Midbrain (tissue), 1 donor: ENCODE data around the gene LBHD1.
"Not testable (repeated sequence)": the region's sequence is repeated elsewhere in the genome, so short reads cannot be mapped to it uniquely, and the experiment has no call there.

Experiments
- DNase-seq: peaks from one replicate; lab custom pipeline; 2025; lab: John Stamatoyannopoulos, UW

The LBHD1 gene

DNA sequence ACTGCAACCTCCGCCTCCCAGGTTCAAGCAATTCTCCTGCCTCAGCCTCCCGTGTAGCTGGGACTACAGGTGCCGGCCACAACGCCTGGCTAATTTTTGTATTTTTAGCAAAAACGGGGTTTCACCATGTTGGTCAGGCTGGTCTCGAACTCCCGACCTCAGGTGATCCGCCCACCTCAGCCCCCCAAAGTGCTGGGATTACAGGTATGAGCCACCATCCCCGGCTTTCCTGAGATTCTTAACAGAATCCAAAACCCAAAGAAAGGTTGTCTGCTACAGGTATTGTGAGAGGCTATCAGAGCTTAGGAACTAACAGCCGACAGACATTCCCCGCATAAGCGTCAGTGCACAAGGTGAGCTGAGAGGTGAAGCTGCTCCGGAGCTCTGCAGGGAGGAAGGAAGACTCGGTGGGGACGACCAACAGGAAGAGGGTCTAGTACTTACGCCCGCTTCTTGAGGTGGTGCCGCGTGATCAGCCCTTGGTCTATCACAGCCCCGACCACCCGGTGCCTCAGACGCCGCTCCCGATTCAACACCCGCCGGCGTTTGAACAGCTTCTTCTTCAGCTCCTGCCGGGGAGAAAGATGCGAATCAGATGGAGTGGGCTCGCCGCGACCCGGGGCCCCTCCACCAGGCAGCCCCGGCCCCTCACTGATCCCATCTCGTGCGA lies 7.5 kb downstream of the LBHD1 start:
- DNase-seq: no peak

DNA sequence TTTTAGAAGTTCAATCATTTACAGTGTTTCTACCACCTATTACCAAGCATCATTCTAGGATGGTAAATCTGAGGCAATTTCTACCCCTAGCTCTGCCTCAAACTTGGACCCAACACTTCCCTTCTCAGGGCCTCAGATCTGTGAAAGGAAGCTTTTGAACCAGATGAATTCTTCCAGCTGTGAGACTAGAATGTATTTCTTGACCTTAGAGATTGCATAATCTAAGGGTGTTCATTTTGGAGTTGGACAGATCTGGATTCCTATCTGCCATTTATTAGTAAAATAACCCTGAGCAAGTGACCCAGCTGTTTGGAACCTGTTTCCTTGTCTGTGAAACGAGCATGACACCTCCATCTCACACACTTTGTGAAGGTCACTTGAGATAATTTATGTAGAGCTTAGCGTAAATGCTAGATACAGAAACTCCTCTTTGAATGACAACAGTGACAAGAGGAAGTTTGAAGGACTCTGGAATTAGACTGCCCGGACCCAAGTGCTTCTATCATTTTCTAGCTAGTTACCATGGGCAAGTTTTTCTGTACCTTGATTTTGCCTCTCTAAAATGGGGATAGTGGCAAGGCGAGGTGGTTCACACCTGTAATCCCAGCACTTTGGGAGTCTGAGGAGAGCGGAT lies 15.2 kb downstream of the LBHD1 start:
- DNase-seq: no peak

DNA sequence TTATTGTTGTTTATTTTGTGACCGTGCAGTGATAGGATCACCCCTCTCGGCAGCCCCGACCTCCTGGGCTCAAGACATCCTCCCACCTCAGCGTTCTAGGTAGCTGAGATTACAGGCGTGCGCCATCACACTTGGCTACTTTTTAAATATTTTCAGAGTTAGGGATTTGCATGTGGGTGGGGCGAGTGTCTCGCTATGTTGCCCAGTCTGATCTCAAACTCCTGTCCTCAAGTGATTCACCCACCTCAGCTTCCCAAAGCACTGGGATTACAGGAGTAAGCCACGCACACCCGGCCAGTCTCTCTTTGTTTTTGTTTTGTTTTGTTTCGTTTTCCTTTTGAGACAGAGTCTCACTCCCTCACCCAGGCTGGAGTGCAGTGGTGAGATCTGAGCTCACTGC lies 17.8 kb downstream of the LBHD1 start:
- no peak for DNase-seq

DNA sequence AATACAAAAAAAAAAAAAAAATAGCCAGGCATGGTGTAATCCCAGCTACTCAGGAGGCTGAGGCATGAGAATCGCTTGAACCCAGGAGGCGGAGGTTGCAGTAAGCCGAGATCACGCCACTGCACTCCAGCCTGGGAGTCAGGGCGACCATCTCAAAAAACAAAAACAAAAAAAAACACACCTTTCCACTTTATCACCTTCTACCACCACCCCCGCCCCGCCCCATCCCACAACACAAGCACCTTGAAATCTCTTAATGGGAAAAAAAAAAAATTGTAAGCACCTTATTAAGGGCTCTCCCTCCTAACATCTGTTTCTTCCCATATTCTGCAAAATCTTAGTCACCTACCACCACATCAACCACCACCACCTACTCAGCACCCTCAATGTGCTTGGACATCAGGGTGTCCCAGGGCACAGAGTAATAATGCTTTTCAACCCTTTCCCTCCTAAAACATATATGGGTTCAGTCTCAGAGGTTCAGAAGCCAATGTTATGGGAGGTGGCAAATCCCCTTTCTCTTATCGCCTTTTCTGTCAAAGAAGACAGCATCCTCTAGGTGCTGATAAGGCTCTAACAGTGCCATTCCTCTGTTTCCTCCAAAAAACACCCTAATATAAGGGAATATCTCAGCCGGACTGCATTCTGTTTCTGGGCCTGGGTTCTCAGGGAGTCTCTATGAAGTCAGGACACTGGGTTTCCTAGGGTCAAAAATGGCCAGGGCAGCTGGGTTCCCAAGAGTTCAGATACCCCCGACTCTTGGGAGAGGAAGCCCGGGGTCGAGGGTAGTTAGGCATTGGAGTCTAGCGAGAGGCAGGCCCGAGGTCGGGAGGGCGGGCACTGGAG lies 19.7 kb downstream of the LBHD1 start:
- DNase-seq: no peak

DNA sequence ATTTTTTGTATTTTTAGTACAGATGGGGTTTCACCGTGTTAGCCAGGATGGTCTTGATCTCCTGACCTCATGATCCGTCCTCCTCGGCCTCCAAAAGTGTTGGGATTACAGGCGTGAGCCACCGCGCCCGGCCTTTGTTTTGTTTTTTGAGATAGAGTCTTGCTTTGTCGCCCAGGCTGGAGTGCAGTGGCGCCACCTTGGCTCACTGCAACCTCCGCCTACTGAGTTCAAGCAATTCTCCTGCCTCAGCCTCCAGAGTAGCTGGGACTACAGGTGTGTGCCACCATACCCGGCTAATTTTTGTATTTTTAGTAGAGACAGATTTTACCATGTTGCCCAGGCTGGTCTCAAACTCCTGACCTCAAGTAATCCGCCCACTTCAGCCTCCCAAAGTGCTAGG lies 21.8 kb downstream of the LBHD1 start:
- not testable (repeated sequence) for DNase-seq

DNA sequence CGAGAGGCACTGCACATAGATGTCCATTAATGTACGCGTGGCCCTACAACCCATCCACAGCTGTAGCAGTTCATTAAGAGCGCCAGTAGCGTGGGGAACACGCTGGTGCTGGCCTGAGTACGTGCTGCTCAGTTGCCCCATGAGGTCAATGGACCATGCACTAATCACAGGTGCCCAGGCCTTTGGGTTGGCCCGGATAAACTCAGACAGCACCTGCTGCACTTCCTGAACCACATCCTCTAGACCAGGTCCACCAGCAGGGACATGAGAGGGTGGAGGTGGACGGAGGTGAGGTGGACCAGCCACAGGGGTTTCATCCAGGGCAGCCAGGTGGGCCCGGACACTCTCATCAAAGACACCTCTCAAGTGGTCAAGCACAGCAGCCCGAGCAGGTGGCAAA lies 22.6 kb downstream of the LBHD1 start:
- no peak for DNase-seq

DNA sequence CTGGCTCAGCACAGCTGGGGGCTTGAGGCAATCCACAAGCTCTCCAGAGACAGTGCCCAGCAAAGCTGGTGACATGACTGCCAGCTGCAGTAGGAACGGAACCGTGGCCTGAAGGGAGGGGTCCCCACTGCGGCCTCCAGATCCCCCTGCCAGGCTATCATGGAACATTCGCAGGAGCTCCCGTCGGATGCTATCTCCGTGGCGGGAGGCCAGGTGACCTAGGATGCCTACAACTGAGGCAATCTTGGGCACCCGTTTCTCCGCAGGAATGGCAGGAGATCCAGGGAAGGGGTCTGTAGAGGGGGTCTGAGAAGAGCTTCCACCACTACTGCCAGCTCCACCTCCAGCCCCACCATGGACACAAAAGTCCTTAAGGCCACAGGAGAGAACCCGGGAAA lies 23.1 kb downstream of the LBHD1 start:
- DNase-seq: no peak

DNA sequence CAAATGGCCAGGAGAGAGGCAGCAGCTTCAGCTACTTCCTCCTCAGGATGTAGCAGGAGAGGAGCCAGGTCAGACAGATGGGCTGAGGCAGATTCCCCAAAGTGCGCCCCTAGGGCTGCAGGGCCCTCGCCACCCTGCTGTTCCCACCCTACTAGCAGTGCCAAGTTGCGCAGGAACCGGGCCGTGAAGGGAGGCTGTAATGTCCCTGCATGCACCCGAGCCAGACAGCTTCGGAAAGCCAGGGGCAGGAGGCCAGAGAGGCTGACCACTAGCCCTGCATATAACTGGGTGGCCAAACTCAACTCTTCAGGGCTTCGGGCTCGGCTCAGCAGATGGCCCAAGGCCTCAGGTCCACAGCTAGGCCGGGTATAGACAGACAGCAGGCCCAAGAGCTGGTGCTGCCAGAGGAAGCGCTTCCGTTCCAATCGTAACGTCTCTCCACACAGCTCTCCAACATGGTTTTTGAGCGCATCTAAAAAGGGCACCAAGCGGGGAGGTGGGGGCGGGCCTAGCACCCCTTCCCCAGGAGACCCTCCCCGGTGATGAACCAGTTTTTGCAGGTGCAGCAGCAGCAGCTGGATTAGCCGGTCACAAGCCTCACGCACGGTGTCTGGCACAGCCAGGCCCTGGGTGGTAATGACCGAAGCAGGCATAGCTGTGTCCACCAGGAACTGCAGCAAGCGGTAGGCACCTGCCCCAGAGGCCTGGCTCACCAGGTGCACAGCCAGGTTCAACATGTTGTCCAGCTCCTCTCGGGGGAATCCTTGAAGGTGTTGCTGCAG lies 23.7 kb downstream of the LBHD1 start:
- DNase-seq: no peak

DNA sequence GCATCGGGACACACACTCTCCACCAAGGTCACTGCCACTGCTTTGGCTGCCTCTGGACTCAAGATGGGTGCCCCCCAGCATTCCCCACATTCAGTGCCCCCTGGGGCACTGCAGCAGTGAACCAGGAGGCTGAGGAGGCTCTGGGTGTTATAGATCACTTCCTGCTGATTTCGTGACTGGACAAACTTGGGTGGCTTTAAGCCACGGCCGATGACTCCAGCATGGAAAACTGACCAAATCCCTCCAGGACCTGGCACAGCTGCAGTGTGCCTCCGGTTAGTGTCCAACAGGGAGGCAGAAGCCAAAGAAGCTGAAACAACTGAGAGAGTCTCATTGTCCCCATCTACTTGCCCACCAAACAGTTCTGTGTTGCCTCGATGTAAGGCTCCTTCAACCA lies 24.5 kb downstream of the LBHD1 start:
- no peak for DNase-seq

DNA sequence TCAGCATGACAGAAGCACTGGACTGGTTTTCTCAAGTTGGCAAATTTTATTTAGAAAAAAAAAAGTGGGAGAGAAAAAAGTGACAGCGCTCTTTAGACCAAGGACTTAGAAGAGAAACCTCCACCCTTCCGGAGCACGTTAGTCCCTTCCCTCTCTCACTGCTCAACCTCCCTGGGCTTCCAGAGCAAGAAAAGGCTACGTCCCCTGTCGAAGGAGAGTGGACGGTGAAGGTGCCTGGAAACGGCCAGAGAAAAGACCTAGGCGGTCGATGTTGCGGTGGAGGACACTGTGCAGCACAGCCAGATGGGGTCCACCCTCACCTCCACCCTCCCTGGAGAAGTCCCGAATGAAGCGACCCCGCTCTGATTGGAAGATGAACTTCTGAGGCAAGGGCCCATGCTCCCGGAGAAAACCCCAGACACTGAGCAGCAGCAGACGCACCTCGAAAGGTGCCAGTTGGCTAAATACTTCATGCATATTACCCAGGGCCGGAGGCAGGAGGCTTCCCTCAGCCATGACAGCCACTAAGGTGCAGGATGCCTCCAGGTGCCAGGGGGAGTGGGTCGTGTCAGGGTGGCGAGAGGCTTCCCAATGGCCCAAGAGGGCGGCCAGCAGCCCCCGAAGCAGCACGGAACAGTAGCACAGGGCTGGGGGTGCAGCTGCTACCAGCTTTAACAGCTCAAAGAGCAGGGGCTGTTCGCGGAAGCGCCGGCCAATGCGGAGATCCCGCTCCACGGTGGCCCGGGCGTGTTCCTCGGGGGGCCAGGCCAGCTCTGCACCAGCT lies 25.1 kb downstream of the LBHD1 start:
- DNase-seq: no peak

DNA sequence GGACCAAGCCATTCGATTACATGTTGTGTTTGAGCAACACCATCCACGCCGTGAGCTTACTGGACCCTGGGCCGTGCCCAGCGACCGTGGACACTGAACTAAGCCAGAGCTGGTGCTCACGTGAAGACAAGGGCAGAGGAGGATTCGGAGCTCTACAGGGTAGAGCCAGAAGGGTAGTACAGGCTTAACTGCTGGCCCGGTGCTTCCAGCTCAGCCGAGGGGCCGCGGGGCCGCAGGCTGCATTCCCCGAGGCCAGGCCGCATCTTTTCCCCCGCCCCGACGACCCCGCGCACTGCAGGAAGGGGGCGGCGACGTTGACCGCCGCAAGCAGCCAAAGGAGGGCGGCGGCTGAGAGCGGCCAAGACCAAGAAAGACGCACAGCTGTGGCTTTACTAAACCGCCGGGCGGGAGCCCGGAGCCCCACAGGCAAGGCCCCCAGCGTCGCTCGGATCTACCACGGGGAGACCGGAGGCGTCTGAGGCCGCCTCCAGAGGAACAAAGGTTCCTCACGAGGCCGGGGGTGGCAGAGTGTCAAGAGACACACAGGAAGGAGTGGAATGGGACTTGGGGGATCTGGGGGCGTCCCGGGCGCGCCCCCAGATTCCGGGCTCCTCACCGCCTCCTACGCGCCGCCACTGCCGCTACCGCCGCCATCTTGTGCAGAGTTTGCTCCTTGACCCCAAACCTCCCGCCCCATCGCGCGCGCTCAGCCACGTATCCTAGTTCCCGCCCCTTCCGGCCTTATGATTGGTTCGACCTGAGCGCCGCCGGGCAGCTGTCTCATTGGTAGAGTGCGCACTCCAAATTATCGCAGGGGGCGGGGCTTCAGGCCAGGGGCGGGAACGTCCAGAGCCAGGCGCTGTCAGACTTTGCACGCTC lies 25.9 kb downstream of the LBHD1 start, which contains the start of gene GANAB:
Gene GANAB, minus strand, starts transcription at position 668 of the 879 bp plus-strand sequence. Its CDS starts 14 bp downstream, at position 654.
- peak; percentile 98 for DNase-seq

DNA sequence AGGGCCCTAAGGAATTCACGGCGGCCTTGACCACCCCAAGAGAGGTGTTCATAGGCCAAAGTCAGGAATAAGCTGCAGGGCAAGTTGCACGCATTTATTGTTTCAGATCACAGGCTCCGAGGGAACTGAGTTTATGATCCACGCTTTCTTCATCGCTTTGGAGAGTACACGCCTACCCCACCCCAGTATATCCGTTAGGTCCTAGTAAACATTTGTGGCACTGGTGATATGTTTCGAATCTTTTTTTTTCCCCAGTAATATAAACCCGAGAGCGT lies 26.5 kb downstream of the LBHD1 start:
- DNase-seq: no peak

DNA sequence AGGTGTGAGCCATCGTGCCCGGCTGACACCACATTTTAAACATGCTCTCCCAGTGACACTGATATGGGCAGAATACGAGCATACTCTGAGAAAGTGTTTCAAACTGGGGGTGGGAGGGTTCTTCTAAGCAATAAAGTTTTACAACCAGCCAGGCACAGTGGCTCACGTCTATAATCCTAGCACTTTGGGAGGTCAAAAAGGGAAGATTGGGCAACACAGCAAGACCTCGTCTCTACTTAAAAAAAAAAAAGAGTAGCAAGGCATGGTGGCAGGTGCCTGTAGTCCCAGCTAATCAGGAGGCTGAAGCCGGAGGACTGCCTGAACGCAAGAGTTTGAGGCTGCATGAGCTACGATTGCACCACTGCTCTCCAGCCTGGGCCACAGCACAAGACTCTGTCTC lies 27.8 kb downstream of the LBHD1 start:
- DNase-seq: no peak

DNA sequence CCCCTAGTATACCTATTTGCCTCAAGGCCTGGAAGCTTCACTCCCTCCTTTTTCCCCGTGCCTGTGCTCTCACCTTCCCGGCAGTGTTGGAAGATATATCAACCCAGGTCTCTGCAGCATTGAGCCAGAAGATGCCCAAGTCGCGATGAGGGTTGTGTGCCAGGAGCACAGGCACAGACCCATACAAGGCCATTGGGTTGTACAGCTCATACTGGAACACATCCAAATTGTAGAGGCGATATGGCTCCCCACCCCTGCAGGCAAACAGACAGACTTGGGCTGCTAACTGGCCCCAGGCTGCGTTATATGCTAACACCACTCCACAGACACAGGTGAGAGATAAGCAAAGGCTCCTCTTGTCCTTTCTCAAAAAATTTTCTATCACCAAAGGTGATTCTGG lies 39.6 kb downstream of the LBHD1 start:
- DNase-seq: no peak

DNA sequence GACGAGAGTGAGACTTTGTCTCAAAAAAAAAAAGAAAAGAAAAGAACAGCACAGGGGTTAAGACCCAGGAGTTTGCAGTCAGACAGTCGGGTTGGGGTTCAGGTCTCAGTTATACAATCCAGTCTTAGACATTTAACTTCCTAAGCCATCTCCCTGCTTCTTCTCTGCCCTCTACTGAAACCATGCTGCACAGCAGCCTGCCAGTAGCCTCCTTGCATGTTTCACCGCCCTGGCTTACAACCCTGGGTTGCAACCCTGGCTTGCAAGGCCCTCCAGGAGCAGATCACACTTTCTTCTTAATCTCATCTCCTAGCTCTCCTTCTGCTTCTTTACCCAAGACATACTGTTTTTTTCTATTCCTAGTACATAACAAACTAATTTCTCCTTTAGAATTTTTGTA lies 44.4 kb downstream of the LBHD1 start:
- DNase-seq: no peak

DNA sequence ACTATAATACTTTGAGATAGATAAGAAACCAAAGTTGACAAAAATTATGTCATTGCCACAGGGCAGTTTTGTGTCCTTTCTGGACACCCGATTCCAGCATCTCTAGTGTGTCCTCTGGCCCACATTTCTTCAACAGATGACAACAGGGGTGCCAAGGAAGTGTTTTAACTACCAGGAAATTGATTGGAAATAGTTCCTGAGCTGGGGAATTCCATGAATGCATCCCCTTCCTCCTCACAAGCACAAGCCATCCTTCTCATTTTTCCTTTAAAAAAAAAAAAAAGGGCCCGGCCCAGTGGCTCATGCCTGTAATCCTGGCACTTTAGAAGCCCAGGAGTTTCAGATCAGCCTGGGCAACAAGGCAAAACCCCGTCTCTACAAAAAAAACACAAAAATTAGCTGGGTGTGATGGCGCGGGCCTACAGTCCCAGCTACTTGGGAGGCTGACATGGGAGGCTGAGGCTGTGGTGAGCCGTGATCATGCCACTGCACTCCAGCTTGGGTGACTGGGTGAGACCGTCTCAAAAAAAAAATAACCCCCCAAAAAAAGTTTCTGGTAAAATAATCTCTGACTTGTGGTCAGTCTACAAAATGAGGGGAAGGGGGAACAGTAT lies 49.5 kb downstream of the LBHD1 start:
- DNase-seq: no peak

DNA sequence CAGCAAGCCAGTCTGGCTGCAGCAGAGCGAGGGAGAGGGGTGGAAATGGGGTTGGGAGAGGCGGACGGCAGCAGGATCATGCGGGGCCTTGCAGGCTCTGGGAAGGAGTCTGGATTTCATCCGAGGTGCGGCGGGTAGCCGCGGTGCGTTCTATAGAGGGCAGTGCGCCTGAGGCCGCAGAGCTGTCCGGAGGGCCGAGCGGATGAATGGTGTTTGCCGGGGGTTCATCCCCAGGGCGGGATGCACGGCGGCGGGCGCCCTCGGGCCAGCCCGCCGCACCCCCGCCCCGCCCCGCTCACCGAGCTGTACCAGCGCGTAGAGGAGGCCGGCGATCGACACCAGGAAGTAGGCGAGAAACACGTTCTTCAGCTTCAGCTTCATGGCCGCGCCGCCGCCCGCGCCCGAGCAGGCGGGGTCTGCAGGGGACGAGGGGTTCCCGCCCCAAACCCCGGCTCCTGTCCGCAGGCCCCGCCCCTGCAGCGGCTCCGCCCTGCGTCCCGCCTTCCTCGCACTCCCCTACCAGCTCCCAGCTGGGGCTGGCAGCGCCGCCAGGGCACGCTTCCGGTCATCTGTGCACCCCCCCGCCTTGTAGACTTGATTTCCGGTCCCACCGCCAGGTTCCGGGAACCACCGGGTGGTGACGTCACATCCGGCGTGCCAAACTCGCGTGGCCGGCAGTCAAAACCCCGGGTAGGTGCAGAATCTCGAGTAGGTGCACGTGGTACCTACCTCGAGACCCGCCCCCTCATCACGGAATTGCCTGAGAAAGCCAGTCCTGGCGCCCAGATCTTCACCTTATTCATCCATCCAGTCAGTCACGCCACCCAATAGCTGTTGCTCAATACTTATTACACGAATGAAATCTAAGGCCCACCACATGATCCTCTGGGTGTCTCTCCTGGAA lies 50.2 kb downstream of the LBHD1 start, which contains the start of gene B3GAT3:
Gene B3GAT3, minus strand, starts transcription at position 420 of the 904 bp plus-strand sequence. Its CDS starts 39 bp downstream, at position 381.
- DNase-seq: peak; percentile 98

DNA sequence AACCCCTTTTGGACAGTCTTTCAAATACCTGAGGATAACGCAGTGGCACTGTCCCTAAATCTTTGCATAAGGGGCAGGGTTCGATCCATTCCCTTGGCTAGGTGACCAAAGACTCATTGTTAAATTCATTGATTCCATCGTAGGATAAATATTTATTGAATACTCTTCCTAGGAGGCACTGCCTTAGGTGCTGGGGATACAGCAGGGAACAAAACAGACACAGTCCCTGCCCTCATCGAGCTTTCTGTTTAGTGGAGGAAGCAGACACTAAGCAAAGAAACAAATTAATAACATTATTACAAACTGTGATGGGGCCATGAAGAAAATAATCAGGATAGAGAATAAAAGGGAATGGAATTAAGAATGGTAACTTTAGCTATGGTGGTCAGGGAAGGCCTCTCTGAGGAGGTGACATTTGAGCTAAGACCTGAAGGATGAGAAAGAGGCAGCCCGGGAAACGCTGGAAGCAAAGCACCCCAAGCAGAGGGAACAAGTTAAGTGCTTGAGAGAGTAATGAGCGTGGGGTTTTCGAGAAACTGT lies 51.0 kb downstream of the LBHD1 start:
- DNase-seq: no peak

DNA sequence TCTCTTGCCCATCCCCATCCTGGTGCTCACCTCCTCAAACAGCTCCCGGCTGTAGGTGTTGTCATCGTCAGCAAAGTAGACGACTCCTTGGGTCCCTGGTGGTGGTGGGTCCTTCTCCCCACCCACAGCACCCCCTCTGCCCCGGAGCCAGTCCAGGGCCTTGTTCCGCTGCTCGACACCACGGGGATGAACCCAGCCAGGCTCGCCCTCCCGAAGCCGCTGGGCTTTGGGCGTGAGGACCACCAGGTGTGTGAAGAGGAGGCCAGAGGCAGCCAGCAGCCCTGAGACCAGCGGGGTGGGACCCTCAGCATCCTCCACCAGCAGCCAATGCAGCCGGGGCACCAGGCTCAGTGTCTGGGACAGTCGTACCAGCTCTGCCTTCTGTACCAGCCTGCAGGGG lies 55.1 kb downstream of the LBHD1 start:
- not testable (repeated sequence) for DNase-seq
